Gastrocnemius medialis (tissue), 4 donors: Measurements from ENCODE around the gene CBX5.

ENCODE experiments used
- POLR2A ChIP-seq, 2 donors: fragments of 450-650 bp; IDR thresholded peaks; one replicate each; pipeline ENCODE4 v1.6.1; 2017; ENCODE audit warnings: antibody characterized with exemption in 2 of 2, mild to moderate bottlenecking in 2 of 2, moderate library complexity in 2 of 2
- TF ChIP-seq, protein P1 (sequence below), 5 experiments: fragments of 450-650 bp in 3 of 5; fragments of 200-600 bp in 2 of 5; sonication (generic) in 2 of 5; IDR thresholded peaks in 4 of 5; conservative IDR thresholded peaks in 1 of 5; 1 replicate in 4 of 5; 2 replicates in 1 of 5; pipeline ENCODE4 v1.5.1; 2016 to 2019; ENCODE audit warnings: antibody characterized with exemption in 5 of 5, mild to moderate bottlenecking in 3 of 5, moderate library complexity in 3 of 5

- TF ChIP-seq, protein P1, sequence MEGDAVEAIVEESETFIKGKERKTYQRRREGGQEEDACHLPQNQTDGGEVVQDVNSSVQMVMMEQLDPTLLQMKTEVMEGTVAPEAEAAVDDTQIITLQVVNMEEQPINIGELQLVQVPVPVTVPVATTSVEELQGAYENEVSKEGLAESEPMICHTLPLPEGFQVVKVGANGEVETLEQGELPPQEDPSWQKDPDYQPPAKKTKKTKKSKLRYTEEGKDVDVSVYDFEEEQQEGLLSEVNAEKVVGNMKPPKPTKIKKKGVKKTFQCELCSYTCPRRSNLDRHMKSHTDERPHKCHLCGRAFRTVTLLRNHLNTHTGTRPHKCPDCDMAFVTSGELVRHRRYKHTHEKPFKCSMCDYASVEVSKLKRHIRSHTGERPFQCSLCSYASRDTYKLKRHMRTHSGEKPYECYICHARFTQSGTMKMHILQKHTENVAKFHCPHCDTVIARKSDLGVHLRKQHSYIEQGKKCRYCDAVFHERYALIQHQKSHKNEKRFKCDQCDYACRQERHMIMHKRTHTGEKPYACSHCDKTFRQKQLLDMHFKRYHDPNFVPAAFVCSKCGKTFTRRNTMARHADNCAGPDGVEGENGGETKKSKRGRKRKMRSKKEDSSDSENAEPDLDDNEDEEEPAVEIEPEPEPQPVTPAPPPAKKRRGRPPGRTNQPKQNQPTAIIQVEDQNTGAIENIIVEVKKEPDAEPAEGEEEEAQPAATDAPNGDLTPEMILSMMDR (IDR thresholded peaks at IDR 0.05 in 4 of 5, conservative IDR thresholded peaks at IDR 0.05 in 1 of 5), result no peak
- TF ChIP-seq POLR2A (IDR thresholded peaks at IDR 0.05), result no peak
Measured at GRCh38 chr12:54299515-54300224, 19.7 kb upstream of the CBX5 start.
